PC-3 (cell line): ENCODE results near the gene DISC1.

Experiments
- EZH2 ChIP-seq: fragments of 300-600 bp; sonication (generic); IDR thresholded peaks from one replicate; pipeline ENCODE4 v1.6.1; 2017; ENCODE audit warnings: antibody characterized with exemption, mild to moderate bottlenecking, low read length; ENCODE audit not compliant: unreplicated experiment
- TF ChIP-seq, protein P1 (sequence below): fragments of 300-600 bp; sonication (generic); conservative IDR thresholded peaks from 2 replicates; pipeline ENCODE4 v1.5.1; 2017; ENCODE audit warnings: antibody characterized with exemption, low read depth, mild to moderate bottlenecking, low read length

DNA sequence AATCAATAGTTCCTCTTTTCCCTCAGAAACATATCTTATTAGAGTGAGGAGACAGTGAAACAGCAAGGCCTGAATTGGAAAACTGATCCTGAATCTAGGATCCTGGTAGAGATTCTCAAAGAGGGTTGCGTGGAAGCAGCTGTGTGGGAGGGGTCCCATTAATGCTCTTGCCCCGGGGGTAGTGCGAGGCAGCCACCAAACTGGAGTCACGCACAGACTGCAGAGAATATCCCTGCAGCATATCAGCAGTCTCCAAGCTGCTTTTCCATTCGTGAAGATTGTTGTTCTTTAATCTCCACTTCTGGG is 150.1 kb downstream of the DISC1 start:
- TF ChIP-seq, protein P1, sequence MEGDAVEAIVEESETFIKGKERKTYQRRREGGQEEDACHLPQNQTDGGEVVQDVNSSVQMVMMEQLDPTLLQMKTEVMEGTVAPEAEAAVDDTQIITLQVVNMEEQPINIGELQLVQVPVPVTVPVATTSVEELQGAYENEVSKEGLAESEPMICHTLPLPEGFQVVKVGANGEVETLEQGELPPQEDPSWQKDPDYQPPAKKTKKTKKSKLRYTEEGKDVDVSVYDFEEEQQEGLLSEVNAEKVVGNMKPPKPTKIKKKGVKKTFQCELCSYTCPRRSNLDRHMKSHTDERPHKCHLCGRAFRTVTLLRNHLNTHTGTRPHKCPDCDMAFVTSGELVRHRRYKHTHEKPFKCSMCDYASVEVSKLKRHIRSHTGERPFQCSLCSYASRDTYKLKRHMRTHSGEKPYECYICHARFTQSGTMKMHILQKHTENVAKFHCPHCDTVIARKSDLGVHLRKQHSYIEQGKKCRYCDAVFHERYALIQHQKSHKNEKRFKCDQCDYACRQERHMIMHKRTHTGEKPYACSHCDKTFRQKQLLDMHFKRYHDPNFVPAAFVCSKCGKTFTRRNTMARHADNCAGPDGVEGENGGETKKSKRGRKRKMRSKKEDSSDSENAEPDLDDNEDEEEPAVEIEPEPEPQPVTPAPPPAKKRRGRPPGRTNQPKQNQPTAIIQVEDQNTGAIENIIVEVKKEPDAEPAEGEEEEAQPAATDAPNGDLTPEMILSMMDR = no peak
- no peak for TF ChIP-seq EZH2
